Measurements from ENCODE around the gene PDZD2.

DNA sequence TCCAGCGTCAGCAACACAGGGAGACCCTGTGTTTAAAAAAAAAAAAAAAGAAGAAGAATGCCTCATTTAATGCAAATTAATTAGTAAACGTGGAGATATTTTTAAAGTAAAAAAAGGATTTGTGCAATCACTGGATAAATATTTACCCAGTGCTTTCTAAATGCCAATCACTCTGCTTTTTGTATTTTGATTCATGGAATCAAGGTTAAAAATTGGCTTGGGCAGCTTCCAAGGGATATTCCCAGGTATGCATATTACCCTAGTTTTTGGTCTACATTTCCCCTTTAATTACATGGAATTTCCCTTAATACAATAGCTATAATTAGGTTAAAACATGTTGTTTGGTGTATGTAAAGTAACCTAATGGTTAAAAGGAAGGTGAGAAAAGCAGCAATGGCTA, 31.4 kb upstream of the PDZD2 start:
- no peak for TF ChIP-seq EZH2phosphoT487 (IDR thresholded peaks at IDR 0.05; ENCODE audit: borderline replicate concordance)
- TF ChIP-seq, protein P1, sequence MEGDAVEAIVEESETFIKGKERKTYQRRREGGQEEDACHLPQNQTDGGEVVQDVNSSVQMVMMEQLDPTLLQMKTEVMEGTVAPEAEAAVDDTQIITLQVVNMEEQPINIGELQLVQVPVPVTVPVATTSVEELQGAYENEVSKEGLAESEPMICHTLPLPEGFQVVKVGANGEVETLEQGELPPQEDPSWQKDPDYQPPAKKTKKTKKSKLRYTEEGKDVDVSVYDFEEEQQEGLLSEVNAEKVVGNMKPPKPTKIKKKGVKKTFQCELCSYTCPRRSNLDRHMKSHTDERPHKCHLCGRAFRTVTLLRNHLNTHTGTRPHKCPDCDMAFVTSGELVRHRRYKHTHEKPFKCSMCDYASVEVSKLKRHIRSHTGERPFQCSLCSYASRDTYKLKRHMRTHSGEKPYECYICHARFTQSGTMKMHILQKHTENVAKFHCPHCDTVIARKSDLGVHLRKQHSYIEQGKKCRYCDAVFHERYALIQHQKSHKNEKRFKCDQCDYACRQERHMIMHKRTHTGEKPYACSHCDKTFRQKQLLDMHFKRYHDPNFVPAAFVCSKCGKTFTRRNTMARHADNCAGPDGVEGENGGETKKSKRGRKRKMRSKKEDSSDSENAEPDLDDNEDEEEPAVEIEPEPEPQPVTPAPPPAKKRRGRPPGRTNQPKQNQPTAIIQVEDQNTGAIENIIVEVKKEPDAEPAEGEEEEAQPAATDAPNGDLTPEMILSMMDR (conservative IDR thresholded peaks at IDR 0.05; ENCODE audit: low read length), result no peak

Data from Loucy (cell line).